GM18511 (cell line): ENCODE results near the gene SEMA4D.
A peak's percentile ranks its signal among the peaks of the same experiment; 100 is the strongest.

Experiments
- ATAC-seq: cut with Tn5 transposase; IDR thresholded peaks from one replicate; pipeline ENCODE4 v1.9.1; 2021; ENCODE audit warnings: mild to moderate bottlenecking, moderate library complexity; ENCODE audit not compliant: unreplicated experiment

The SEMA4D gene

GRCh38 chr9:89434636-89435035, 63.3 kb downstream of the SEMA4D start:
- ATAC-seq = no peak

GRCh38 chr9:89433826-89434225, 64.1 kb downstream of the SEMA4D start:
- no peak for ATAC-seq

- no peak for ATAC-seq
These were observed 64.9 kb downstream of the SEMA4D start for GRCh38 chr9:89432986-89433530.

DNA sequence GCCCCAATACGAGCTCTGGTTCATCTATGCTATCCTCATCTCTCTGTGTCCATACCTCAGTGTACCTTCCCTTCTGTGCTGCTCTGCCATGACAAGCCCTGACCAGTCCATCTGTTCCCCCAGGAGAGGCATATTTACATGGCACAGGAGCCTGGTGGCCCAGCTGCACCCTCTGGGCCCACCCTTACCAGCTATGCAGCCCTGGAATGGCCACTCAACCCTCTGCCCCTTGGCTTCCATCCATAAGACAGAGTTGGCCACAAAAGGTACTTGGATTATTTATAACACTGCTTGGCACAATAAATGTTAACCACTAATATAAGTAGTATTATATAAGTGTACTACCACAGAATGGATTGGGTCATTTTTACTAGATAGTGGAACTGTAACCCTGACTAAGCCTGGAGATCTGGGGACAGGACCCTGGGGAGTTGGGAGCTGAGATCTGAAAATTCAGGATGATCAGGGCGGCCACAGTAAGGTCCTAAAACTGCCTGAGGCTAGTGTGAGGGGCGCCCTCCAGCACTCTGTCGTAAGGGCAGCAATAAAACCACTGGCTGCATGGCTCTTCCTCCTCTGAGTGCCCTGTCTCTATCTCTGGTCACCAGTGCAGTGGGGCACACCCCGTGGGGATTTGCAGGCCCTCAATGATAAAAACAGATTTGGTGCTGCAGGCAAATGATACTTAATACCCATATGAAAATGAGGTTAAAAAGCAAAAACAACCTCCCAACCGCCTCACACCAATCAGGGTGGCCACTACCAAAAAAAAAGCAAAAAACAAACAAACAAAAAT, 65.8 kb downstream of the SEMA4D start:
- no peak for ATAC-seq

DNA sequence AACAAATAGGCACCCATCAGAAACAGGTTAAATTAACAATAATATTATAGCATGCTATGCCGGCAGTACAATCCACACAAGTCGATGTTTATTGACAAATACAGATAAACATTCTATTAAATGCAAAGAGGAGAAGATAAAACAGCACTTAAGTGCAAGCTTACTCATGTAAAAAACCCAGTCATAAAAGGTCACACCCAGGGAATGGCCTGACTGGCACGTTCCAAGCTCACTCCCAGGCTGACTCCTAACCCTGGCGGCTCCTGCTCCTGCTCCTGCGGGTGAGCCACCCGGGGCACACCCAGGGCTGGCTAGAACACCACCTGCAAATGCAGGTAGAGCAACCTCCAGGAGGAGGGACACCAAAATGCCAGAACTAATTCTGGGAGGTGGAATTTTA, 66.9 kb downstream of the SEMA4D start:
- ATAC-seq = no peak

DNA sequence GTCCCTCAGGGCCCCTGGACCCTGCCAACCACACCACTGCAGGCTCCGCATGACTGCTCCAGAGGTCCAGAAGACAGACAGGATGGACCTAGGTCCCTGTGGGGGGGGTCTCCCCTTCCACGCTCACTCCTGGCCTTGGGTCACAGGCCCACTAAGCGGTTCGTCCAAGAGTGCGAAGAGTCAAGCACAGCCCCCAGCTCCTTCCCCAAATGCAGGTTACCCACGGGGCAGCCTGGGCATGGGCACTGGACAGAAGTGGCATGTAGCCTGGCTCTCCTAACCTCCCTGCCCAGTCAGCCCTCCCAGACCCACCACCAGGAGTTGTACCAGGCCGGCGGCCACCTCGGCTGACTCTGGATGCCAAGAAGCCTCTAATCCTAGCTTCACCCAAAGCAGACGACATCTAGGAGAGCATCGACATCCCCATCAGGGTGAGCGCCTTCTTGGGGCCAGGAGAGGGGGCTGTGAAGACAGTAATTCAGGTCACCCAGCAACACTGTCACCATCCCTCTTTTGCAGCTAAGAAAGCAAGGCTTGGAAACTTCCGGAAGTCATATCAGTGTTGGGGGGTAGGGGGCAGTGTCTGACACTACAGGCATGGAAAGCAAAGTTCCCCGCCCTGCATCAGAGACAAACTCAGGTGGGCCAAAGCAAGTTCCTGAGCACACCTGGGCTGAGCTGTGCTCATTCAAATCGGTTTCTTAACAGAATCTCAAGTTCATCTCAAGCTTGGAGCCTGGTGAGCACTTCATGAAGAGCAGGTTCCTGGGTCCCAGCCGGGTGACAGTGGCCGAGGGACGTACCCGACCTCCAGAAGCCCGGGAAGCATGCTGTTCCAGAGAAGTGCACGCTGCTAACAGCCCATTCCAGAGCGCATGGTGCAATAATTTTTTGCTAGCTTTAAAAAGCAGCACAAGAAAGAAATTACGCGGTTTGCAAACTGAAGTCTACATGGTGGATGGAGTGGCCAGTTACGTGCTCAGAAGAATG, 68.7 kb downstream of the SEMA4D start:
- ATAC-seq = no peak

DNA sequence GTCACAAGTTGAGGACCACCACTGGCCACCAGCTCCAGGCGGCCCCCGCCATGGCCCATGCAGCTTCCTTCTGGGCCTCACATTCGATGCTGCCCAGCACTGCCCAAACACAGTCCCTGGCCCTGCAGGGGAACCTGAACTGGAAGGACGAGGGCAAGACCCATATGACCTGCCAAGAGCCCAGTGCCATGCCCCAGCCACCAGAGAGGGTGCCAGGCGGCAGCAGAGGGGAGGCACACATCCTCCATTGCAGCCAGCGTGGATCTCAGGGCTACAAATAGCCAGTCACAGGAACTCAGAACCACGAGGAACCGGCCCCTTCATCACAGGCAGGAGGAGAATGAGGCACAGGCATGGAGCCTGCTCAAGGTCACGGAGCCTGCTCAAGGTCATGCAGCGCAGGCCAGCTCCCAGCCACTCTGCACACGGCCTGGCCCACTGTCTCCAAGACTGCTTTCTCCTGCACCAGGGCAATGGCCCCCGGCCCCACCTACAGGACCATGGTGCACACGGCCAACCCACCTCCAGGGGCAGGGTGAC, 69.6 kb downstream of the SEMA4D start:
- ATAC-seq = no peak

DNA sequence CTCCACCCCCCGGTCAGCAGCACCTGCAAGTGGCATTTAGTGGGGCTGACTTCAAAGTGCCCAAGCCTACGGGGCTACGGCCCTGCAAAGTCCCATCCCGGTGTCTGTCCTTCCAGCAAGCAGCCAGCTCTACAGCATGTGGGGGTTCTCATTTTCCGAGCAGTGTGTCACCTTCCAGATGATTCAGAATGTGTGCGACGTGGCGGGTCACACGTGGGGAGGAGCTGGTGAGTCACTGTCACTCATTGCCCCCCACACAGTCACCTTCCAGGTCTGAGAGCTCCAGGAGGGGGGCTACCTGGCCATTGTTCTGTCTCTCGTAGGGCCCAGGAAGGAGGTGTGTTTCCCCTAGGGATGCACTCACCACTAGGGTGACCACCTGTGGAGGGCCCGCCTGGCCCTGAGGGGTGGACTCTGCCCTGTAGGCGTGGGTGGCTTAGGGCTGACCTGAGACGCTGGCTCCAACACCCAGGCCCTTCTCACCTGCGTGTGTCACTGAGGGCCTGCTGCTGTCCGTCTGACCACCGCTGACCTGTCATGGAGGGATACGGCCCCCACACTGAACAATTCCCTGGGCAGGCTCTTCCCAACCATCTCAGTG, 70.2 kb downstream of the SEMA4D start:
- no peak for ATAC-seq

DNA sequence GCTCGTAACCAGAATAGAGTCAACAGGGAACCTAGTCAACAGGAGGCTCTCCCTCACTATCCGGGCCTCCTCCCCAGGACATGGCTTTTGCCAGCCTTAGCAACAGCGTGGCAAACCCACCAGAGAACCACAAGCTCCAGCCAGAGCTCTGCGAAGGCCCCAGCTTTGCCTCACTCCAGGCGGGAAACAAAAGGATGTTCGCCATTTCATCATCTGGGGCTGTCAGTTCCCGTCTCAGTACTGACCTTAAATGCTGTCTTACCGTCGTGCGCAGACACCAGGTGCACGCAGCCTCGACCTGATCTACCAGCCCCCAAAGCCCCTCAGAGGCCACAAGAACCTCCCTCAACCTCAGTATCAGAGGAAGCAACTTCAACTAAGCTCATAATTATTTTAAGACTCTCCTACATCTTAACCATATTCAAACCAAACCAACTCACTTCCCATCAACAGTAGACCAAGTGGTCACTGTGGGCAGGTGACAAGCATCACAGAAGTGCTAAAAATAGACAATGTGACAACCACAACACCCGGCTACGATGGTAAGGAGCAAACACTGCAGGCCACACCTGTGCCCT, 71.4 kb downstream of the SEMA4D start:
- peak; percentile 76 for ATAC-seq

- peak; percentile 3 for ATAC-seq
These were observed 72.0 kb downstream of the SEMA4D start for GRCh38 chr9:89425921-89426383.

DNA sequence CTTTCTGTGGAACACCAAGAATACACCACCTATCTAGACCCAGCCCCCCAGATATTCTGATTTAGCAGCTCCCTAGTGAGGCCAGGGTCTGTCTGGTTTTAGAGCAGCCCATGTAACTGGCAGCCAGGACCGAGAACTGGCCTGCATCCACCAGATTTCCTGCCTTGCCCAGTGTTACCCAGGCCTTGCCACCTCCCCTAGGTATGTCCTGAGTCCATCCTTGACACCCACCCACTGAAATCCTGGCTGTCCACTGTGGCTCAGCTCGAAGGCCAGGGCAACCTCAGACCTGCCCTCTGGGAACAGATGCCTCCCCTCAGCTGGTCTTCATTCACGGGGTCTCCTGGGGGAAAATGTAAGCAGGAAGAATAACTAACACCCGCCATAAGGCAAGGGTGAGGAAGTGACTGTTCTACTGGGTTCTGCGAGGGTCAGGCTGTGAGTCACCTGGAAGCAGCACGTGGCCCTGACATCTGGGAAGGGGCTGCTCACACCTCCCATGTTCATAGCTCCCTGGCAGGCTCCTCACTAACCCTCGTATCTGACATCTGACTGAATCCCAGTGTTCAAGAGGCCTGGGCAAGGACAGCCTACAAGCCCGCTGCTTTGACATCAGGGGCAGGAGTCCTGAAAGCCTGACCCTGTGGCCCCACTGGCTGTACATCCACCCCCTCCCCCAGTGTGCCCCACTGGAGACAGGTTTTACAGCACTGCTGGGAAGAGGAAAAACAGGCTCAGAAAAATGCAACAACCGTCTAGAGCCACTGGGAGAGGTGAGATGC, 72.7 kb downstream of the SEMA4D start:
- no peak for ATAC-seq

GRCh38 chr9:89422151-89422975, 75.5 kb downstream of the SEMA4D start:
- ATAC-seq = peak; percentile 22

- no peak for ATAC-seq
These were observed 76.3 kb downstream of the SEMA4D start for GRCh38 chr9:89421595-89421994.

DNA sequence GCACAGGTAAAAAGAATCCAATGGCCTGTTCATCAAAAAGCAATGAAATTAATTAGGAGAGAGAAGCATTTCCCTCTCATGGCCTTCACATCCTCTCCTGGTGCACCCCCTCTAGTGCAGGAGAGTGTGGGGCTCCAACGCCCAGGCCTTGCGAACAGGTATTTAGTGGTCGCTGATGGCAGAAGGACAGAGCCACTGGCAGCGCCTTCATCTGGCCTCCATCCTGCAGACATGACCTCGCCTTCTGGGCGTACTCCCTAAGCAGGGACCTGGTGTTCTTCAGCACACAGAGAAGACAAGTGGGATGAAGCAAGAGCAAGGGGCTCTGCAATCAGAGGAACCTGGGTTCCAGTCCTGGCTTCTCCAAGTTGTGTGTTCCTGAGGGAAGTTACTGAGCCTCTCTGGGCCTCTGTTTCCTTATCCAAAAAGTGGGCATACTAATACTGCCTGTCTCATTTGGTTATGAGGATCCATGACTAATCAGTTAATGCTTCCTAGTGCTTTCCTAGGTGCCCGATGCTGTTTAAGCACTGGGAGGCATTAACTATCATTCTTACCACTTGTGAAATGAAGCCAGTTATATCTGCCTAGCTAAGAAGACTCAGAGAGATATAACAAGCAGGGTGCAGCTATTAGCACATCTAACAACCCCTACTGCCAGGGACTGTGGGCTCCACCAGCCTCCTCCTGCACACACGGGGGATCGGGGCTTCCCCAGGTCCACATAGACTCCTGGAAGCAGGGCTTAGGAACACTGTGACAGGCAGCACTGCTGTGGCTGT, 77.3 kb downstream of the SEMA4D start:
- ATAC-seq = no peak

GRCh38 chr9:89419978-89420394, 77.9 kb downstream of the SEMA4D start:
- ATAC-seq = peak; percentile 27

- peak; percentile 71 for ATAC-seq
These were observed 78.9 kb downstream of the SEMA4D start for GRCh38 chr9:89418882-89419640.

GRCh38 chr9:89418474-89418845, 79.5 kb downstream of the SEMA4D start:
- ATAC-seq = peak; percentile 1
